Testis (tissue), 3 donors: ENCODE measurements around the gene PLEKHA7. TPM values are rescaled to one million over a fixed set of nuclear protein-coding genes. Genes with fewer than 3 reads are reported as not detected.
"Not testable (repeated sequence)": the region's sequence is repeated elsewhere in the genome, so short reads cannot be mapped to it uniquely, and the experiment has no call there.

Source experiments
- DNase-seq: peaks from one replicate; pipeline ENCODE4 v3.0.0-alpha.2; 2019
- H3K27ac ChIP-seq, 2 donors: fragments of 200-600 bp; sonication (generic); one replicate each; pipeline ENCODE4 v1.5.1; 2019
- H3K27me3 ChIP-seq: fragments of 200-600 bp; sonication (generic); one replicate; pipeline ENCODE4 v1.5.1; 2019
- H3K36me3 ChIP-seq: fragments of 200-600 bp; sonication (generic); one replicate; pipeline ENCODE4 v1.5.1; 2017; ENCODE audit warnings: low read depth; ENCODE audit errors: missing control alignments
- H3K4me1 ChIP-seq: fragments of 200-600 bp; sonication (generic); one replicate; pipeline ENCODE4 v1.5.1; 2019
- H3K4me3 ChIP-seq, 2 donors: fragments of 200-600 bp; sonication (generic); one replicate each; pipeline ENCODE4 v1.5.1; 2017 to 2019
- H3K9me3 ChIP-seq: fragments of 200-600 bp; sonication (generic); one replicate; pipeline ENCODE4 v1.5.1; 2017
- CTCF ChIP-seq, 3 experiments: fragments of 450-650 bp in 2 of 3; fragments of 200-600 bp in 1 of 3; sonication (generic) in 1 of 3; IDR thresholded peaks; one replicate each; pipeline ENCODE4 v1.5.1; 2016 to 2019; ENCODE audit warnings: antibody characterized with exemption in 3 of 3, mild to moderate bottlenecking in 2 of 3, moderate library complexity in 1 of 3
- POLR2A ChIP-seq: fragments of 450-650 bp; IDR thresholded peaks from one replicate; pipeline ENCODE4 v1.6.1; 2017; ENCODE audit warnings: antibody characterized with exemption, mild to moderate bottlenecking, moderate library complexity
- WGBS, 2 donors: methylation state at CpG; one replicate each; pipeline ENCODE4 v1.1.5; 2018; 5-methylcytosine and 5-hydroxymethylcytosine counted together
- intact Hi-C: fragments of 100-400 bp; cut with DNase I; formaldehyde crosslinking; loops from one replicate; pipeline ENCODE4 v1.15.1; 2023; ENCODE audit warnings: low total_unique reads
- polyA plus RNA-seq: library from polyadenylated mRNA; stranded (reverse); fragments of 350-450 nt; fragmentation: Illumina TruSeq; extraction: RNeasy Lipid Tissue Mini Kit (QIAGEN cat#74804); gene quantifications from one replicate; pipeline ENCODE4 v1.2.3, GENCODE V29; 2014; ENCODE audit warnings: low read depth, low replicate concordance; ENCODE audit not compliant: insufficient read depth
- total RNA-seq, 2 donors: library from RNA; depleted of rRNA; stranded (reverse); fragments of >200 nt; gene quantifications; one replicate each; pipeline ENCODE4 v1.2.3, GENCODE V29; 2016

The PLEKHA7 gene
- total and polyA plus RNA-seq, 3 donors from 2014 or later: 33.0 to 64.9 (median 63.9) TPM

GRCh38 chr11:17046690-17047089 is 32.5 kb upstream of the PLEKHA7 start:
- Histone ChIP-seq H3K36me3 (no peaks in the 10 kb centered on the region), H3K27ac (no peak overlapping the region), H3K9me3 (no peaks in the 10 kb centered on the region), H3K27me3 (no peaks in the 10 kb centered on the region), H3K4me3 (no peak overlapping the region), H3K4me1 (no peaks in the 10 kb centered on the region)
- intact Hi-C loops: no loop called here
- no peak for DNase-seq
- TF ChIP-seq CTCF (IDR thresholded peaks at IDR 0.05) (no peak), POLR2A (no peak)
- WGBS, 2 donors: 64 to 78% methylated on average over 3 to 5 of the region's 5 CpGs

- Histone ChIP-seq H3K36me3 (no peaks in the 10 kb centered on the region), H3K4me3 (no peak overlapping the region), H3K27me3 (no peaks in the 10 kb centered on the region), H3K27ac (no peak overlapping the region), H3K9me3 (no peaks in the 10 kb centered on the region), H3K4me1 (no peaks in the 10 kb centered on the region)
- WGBS, 2 donors: 88 to 90% methylated on average over 6 of the region's 6 CpGs
- no peak for DNase-seq
- TF ChIP-seq POLR2A (no peak), CTCF (IDR thresholded peaks at IDR 0.05) (no peak)
- intact Hi-C loops: no loop called here
Observed at GRCh38 chr11:17036666-17037658, 22.7 kb upstream of the PLEKHA7 start.

- H3K36me3 ChIP-seq, H3K27ac ChIP-seq, intact Hi-C loops, DNase-seq, H3K27me3 ChIP-seq, H3K4me3 ChIP-seq, H3K4me1 ChIP-seq, H3K9me3 ChIP-seq: not testable (repeated sequence)
- WGBS, 2 donors: 84 to 94% methylated on average over 10 of the region's 10 CpGs
Observed at GRCh38 chr11:17034027-17034426, 19.8 kb upstream of the PLEKHA7 start.

GRCh38 chr11:17026487-17027082 is 12.4 kb upstream of the PLEKHA7 start:
- Histone ChIP-seq H3K36me3 (no peaks in the 10 kb centered on the region), H3K9me3 (no peaks in the 10 kb centered on the region), H3K27me3 (no peaks in the 10 kb centered on the region), H3K4me1 (no peaks in the 10 kb centered on the region), H3K4me3 (no peak overlapping the region), H3K27ac (no peak overlapping the region)
- intact Hi-C loops: no loop called here
- DNase-seq: no peak
- no peak for TF ChIP-seq CTCF (IDR thresholded peaks at IDR 0.05)
- TF ChIP-seq POLR2A: no peak
- 94% methylated on average over 3 of the region's 3 CpGs for WGBS, 2 donors

GRCh38 chr11:17024924-17025323 is 10.7 kb upstream of the PLEKHA7 start:
- Histone ChIP-seq H3K27ac (no peak overlapping the region), H3K4me3 (no peak overlapping the region), H3K27me3 (no peaks in the 10 kb centered on the region), H3K4me1 (no peaks in the 10 kb centered on the region), H3K36me3 (no peaks in the 10 kb centered on the region), H3K9me3 (no peaks in the 10 kb centered on the region)
- intact Hi-C loops: no loop called here
- TF ChIP-seq POLR2A (no peak), CTCF (IDR thresholded peaks at IDR 0.05) (no peak)
- DNase-seq: no peak
- WGBS, 2 donors: 93 to 96% methylated on average over 2 of the region's 2 CpGs
